HG03521 (cell line): ENCODE measurements around the gene FKBP5.
"Not testable (repeated sequence)": the region's sequence is repeated elsewhere in the genome, so short reads cannot be mapped to it uniquely, and the experiment has no call there.

Source experiments
- ATAC-seq: cut with Tn5 transposase; IDR thresholded peaks from one replicate; pipeline ENCODE4 v1.9.1; 2021; ENCODE audit warnings: mild to moderate bottlenecking, moderate library complexity; ENCODE audit not compliant: unreplicated experiment

Gene FKBP5

GRCh38 chr6:35552285-35552917 lies 136.3 kb downstream of the FKBP5 start:
- no peak for ATAC-seq

- ATAC-seq, result no peak
These were observed 138.3 kb downstream of the FKBP5 start for GRCh38 chr6:35550437-35550836.

- ATAC-seq, result no peak
These were observed 141.0 kb downstream of the FKBP5 start for GRCh38 chr6:35547676-35548075.

DNA sequence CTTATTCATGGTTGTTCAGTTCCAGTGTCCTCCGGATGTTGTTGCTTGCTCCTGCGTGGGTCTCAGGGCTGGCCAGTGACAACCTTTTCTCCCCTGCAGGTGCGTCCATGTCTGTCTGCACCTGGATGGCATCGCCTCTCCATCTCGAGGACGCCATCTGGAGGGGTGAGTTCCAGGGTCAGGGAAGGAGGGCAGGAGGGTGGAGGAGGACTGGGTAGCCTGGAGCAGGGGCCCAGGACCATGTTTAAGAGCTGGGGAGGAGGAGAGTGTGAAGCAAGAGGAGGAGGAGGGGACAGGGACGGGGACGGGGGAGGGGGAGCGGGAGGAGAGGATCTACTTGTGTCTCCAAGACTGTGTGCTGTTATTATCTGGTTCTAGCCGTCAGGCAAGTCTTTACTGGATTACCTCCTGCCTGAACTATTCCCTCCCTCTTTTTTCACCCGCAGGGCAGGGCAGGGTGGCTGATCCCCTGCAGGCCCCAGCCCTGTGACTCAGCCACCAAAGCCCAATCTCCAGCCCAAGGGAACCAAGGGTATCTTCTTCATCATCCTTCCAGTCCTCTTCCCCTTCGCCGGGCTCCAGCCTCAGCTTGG lies 143.8 kb downstream of the FKBP5 start:
- ATAC-seq, result no peak

- ATAC-seq, result no peak
These were observed 145.1 kb downstream of the FKBP5 start for GRCh38 chr6:35543459-35544193.

DNA sequence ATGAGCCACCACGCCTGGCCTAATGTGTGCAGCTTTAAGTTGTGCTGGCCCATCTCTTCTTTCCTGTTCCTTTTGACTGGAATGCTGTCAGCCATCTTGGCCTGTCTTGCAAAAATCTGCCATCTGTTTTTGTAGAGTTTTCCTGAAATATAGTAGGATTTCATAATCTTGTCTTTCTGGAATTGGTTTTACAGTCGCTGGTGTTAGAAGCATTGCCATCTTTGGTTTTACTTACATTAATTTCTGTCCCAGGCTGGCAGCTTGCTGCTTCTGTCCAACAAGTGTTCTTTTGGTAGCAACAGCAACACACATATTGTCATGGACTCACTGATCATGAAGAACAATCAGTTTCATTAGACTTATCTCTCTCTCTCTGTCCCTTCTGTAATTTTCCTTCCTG lies 146.9 kb downstream of the FKBP5 start:
- no peak for ATAC-seq

DNA sequence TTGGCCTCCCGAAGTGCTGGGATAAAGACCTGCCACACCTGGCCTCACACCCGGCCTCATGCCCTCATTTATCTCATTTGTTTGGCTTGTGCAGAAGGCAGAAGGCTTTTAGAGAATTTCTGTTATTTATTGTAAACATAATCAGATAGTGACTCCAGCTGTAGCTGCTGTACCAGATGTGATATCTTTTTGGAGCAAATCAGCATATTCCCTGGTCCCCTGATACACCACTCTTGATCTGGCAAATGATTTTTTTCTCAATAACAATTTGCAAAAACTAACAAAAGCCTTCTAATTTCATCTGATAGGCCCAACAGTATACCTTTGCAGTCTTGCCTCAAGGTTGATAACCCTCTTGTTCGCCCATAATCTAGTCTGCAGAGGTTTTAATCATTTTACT lies 149.5 kb downstream of the FKBP5 start:
- no peak for ATAC-seq

DNA sequence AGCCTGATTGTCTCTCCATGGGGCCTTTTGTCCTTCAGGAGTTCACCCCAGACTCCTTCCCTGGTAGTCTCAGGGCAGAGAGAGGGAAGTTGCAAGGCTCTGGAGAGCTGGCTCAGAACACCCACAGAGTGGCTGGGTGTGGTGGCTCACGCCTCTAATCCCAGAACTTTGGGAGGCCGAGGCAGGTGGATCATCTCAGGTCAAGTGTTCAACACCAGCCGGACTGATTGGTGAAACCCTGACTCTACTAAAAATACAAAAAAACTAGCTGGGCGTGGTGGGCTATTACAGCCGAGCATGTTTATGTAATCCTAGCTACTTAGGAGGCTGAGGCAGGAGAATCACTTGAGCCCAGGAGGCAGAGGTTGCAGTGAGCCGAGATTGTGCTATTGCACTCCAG lies 152.9 kb downstream of the FKBP5 start:
- ATAC-seq, result not testable (repeated sequence)

DNA sequence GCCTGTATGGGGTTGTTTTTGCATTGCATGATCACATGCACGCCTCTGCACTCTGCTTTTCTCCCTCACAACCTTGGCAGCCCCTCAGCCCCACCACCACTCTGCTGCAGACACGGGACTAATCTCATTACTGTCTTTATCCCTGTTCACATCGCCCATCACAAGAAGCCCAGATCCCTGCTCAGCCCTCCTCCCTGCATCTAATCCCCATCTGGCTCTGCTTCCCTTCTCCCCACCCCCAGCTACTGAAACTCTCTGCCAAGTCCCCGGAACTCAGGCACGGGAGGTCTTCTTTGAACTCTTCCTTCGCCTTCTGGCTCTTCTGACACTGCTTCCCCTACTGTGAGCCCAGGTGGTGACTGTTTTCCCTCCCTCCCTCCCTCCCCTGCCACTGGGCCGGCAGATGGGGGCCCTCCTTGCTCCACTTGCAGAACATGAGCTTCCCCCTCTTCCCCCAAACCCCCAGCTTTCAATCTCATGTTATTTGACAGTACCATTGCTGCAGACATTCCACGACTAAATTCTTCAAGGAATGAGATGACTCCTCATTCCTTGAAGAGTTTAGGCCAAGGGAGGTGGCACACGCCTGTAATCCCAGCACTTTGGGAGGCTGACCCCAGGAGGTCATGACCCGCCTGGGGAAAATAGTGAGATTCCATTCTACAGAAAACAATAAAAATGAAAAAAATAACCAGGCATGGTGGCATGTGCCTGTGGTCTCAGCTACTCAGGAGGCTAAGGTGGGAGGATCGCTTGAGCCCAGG lies 154.1 kb downstream of the FKBP5 start:
- ATAC-seq, result no peak

DNA sequence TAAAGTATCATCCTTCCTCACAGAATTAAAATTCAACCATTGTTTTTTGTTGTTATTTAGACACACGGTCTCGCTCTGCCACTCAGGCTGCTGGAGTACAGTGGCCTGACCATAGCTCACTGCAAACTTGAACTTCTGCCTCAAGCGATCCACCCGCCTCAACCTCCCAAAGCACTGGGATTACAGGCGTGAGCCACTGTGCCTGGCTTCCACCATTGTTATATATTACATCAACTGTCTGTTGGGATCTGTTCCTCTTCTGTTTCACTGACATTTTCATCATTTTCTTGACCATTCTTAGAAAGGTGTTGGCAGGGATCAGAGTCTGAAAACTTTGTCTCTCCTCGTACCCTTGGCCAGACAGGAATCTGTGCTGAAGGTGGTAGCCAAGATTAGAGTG lies 154.7 kb downstream of the FKBP5 start:
- ATAC-seq, result no peak

- no peak for ATAC-seq
These were observed 156.6 kb downstream of the FKBP5 start for GRCh38 chr6:35532126-35532525.

GRCh38 chr6:35524380-35525020 lies 164.2 kb downstream of the FKBP5 start:
- no peak for ATAC-seq
